Osteoblast (primary cell): ENCODE data around the gene XK. TPM values are rescaled to one million over a fixed set of nuclear protein-coding genes. Genes with fewer than 3 reads are reported as not detected.

ENCODE experiments used
- DNase-seq: peaks from one replicate; pipeline ENCODE4 v3.0.0; 2011; ENCODE audit warnings: low spot score, mixed read lengths; ENCODE audit not compliant: insufficient read length; ENCODE audit errors: missing footprints
- H2AFZ ChIP-seq: 2 replicates; pipeline ENCODE4 v1.6.0; 2011; ENCODE audit warnings: mild to moderate bottlenecking, low read length
- H3K27ac ChIP-seq: 2 replicates; pipeline ENCODE4 v1.5.1; 2011; ENCODE audit warnings: mild to moderate bottlenecking, low read depth, low read length, moderate library complexity
- H3K27me3 ChIP-seq: 2 replicates; pipeline ENCODE4 v1.6.0; 2012; ENCODE audit warnings: mild to moderate bottlenecking, control low read depth, inconsistent platforms, low read length, moderate library complexity; ENCODE audit not compliant: insufficient read depth
- H3K36me3 ChIP-seq: 2 replicates; pipeline ENCODE4 v1.5.1; 2011; ENCODE audit warnings: mild to moderate bottlenecking, low read length, control low read depth, moderate library complexity; ENCODE audit not compliant: insufficient read depth
- H3K4me1 ChIP-seq: 2 replicates; pipeline ENCODE4 v1.5.1; 2011; ENCODE audit warnings: mild to moderate bottlenecking, low read length, control low read depth, moderate library complexity; ENCODE audit not compliant: insufficient read depth
- H3K4me2 ChIP-seq: 2 replicates; pipeline ENCODE4 v1.6.0; 2011; ENCODE audit warnings: mild to moderate bottlenecking, low read length; ENCODE audit not compliant: insufficient read depth
- H3K4me3 ChIP-seq: fragments of 200-600 bp; sonication (generic); 3 replicates; pipeline ENCODE4 v1.5.1; 2012; ENCODE audit warnings: mild to moderate bottlenecking, low read length, inconsistent platforms; ENCODE audit not compliant: insufficient read depth
- H3K79me2 ChIP-seq: 2 replicates; pipeline ENCODE4 v1.6.0; 2012; ENCODE audit warnings: mild to moderate bottlenecking, low read length, control low read depth, inconsistent platforms; ENCODE audit not compliant: insufficient read depth
- H3K9me3 ChIP-seq: 2 replicates; pipeline ENCODE4 v1.5.1; 2011; ENCODE audit warnings: low read depth, low read length, control low read depth
- H4K20me1 ChIP-seq: 2 replicates; pipeline ENCODE4 v1.6.0; 2012; ENCODE audit warnings: mild to moderate bottlenecking, low read length, control low read depth; ENCODE audit not compliant: insufficient read depth
- total RNA-seq: library from RNA; depleted of rRNA; stranded (reverse); fragments of >200 nt; gene quantifications from 2 replicates; pipeline ENCODE4 v1.2.3, GENCODE V29; 2012
- TF ChIP-seq, protein P1 (sequence below): IDR thresholded peaks from 2 replicates; pipeline ENCODE4 v1.5.1; 2011; ENCODE audit warnings: mild to moderate bottlenecking, low read depth, low read length, moderate library complexity; ENCODE audit errors: extremely low read depth

Gene XK
- total RNA-seq, 1 donor = under 0.01 TPM

DNA sequence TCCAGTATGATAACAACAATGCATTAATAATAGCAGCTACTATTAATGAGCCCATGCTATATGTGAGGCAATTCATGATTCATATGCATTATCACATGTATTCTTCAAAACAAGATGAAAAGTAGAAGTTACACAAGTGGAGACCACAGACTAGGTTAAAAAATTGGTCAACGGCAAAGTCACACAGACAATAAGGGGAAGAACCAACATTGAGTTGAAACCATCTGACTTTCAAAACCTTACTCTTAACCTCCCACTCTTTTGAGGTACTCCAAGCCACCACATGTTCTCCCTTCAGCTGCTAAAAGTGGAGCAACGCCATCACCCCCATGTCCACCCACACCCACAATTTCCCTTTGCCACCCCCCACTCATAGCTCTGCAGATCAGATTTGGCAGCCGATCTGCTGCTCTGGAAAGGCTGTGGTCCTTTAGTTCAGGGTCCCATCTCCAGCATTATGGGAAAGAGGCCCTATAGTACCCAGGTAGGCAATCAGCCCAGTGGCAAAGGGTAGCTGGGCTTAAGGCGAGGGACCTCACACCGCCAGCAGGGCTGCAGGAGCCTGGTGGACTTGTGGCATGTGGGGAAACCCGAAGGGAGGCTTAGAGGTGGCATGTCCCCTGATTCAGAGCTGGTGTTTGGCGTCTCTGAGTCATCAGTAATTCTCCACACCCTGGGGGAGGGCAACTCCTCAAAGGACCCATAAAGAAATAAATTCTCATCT, 60.8 kb downstream of the XK start:
- Histone ChIP-seq H3K4me2 (no peak overlapping the region), H3K79me2 (no peaks in the 10 kb centered on the region), H3K9me3 (no peaks in the 10 kb centered on the region), H2AFZ (no peak overlapping the region), H3K27ac (no peak overlapping the region), H3K4me3 (no peak overlapping the region), H3K27me3 (no peaks in the 10 kb centered on the region), H3K4me1 (no peaks in the 10 kb centered on the region), H4K20me1 (no peaks in the 10 kb centered on the region), H3K36me3 (no peaks in the 10 kb centered on the region)
- no peak for DNase-seq
- TF ChIP-seq, protein P1, sequence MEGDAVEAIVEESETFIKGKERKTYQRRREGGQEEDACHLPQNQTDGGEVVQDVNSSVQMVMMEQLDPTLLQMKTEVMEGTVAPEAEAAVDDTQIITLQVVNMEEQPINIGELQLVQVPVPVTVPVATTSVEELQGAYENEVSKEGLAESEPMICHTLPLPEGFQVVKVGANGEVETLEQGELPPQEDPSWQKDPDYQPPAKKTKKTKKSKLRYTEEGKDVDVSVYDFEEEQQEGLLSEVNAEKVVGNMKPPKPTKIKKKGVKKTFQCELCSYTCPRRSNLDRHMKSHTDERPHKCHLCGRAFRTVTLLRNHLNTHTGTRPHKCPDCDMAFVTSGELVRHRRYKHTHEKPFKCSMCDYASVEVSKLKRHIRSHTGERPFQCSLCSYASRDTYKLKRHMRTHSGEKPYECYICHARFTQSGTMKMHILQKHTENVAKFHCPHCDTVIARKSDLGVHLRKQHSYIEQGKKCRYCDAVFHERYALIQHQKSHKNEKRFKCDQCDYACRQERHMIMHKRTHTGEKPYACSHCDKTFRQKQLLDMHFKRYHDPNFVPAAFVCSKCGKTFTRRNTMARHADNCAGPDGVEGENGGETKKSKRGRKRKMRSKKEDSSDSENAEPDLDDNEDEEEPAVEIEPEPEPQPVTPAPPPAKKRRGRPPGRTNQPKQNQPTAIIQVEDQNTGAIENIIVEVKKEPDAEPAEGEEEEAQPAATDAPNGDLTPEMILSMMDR = no peak

DNA sequence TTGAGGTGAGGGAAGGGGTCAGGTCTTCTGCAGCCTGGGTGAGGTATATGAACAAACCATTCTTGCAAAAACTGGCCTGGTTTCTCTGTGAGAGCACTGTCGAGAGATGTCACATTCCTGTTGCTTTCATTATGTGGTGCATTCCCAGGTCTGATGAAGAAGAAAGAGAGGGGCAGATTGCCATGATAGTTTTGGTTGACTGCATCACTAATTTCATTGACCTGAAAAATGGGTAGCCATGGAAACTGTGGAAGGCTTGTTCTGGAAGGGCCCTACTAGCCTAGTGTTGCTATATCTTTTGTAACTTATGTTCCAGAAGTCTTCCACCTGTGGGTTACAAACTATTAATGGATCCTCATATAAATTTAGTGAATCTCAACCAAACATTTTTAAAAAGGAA, 61.4 kb downstream of the XK start:
- Histone ChIP-seq H3K27me3 (no peaks in the 10 kb centered on the region), H4K20me1 (no peaks in the 10 kb centered on the region), H3K4me1 (no peaks in the 10 kb centered on the region), H3K27ac (no peak overlapping the region), H3K4me2 (no peak overlapping the region), H3K36me3 (no peaks in the 10 kb centered on the region), H3K9me3 (no peaks in the 10 kb centered on the region), H3K4me3 (no peak overlapping the region), H2AFZ (no peak overlapping the region), H3K79me2 (no peaks in the 10 kb centered on the region)
- no peak for DNase-seq
- TF ChIP-seq, protein P1 = no peak

DNA sequence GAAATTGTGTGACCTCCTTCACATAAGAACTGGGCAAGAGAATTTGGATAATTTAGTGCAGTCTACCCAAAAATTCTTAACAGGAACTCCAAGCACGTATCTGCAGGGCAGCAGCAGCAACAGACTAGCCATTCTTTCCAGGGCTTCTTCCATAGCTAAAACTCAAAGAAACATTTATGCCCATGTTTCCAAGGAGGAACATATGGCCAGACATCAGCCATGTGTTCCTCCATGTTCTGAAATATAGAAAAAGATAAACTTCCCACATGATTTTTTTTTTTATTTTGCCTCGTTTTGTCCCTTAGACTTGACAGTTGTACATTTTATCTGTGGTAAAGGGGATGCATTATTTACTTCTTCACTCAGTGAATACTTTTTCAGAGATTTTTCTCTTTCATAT, 66.7 kb downstream of the XK start:
- no peak for DNase-seq
- H3K9me3 ChIP-seq = no peaks in the 10 kb centered on the region
- no peaks in the 10 kb centered on the region for H3K36me3 ChIP-seq
- no peaks in the 10 kb centered on the region for H3K79me2 ChIP-seq
- H3K4me3 ChIP-seq = no peak overlapping the region
- no peak overlapping the region for H3K27ac ChIP-seq
- no peak overlapping the region for H2AFZ ChIP-seq
- TF ChIP-seq, protein P1 = no peak
- no peaks in the 10 kb centered on the region for H3K27me3 ChIP-seq
- H4K20me1 ChIP-seq = no peaks in the 10 kb centered on the region
- no peaks in the 10 kb centered on the region for H3K4me1 ChIP-seq
- H3K4me2 ChIP-seq = no peak overlapping the region

DNA sequence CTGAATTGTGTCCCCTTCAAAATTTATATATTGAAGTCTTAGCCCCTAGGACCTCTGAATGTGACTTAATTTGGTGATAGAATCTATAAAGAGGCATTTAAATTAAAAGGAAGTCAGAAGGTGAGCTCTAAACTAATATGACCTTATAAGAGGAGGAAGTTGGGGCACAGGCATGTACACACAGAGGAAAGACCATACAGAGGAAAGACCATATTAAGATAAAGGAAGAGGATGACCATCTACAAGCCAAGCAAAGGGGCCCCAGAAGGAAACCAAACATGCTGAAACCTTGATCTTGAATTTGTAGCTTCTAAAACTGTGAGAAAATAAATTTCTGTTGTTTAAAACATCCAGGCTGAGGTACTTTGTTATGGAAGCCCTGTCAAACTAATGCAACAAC, 67.3 kb downstream of the XK start:
- Histone ChIP-seq H4K20me1 (no peaks in the 10 kb centered on the region), H3K79me2 (no peaks in the 10 kb centered on the region), H3K27ac (no peak overlapping the region), H3K4me2 (no peak overlapping the region), H3K4me3 (no peak overlapping the region), H3K9me3 (no peaks in the 10 kb centered on the region), H3K36me3 (no peaks in the 10 kb centered on the region), H3K27me3 (no peaks in the 10 kb centered on the region), H2AFZ (no peak overlapping the region), H3K4me1 (no peaks in the 10 kb centered on the region)
- TF ChIP-seq, protein P1 = no peak
- no peak for DNase-seq
